WI38 (cell line): ENCODE measurements around the gene RGPD6.
"Not testable (repeated sequence)": the region's sequence is repeated elsewhere in the genome, so short reads cannot be mapped to it uniquely, and the experiment has no call there.

Experiments
- H3K4me3 ChIP-seq: 2 replicates; pipeline ENCODE4 v1.5.1; 2011; ENCODE audit warnings: low read depth, mild to moderate bottlenecking, control low read depth, low read length

The RGPD6 gene

GRCh38 chr2:110576763-110577416 lies at the start of gene RGPD6:
TSS of gene RGPD6 (minus strand) at chr2:110577222. CDS start at chr2:110577024, 198 bp downstream.
- not testable (repeated sequence) for H3K4me3 ChIP-seq

GRCh38 chr2:110619326-110619939 lies 42.4 kb upstream of the RGPD6 start:
- H3K4me3 ChIP-seq, result not testable (repeated sequence)

- H3K4me3 ChIP-seq, result not testable (repeated sequence)
Measured at GRCh38 chr2:110613927-110614326, 36.9 kb upstream of the RGPD6 start.

- H3K4me3 ChIP-seq, result not testable (repeated sequence)
Measured at GRCh38 chr2:110610613-110611250, 33.7 kb upstream of the RGPD6 start.

- not testable (repeated sequence) for H3K4me3 ChIP-seq
Measured at GRCh38 chr2:110609843-110610612, 33.0 kb upstream of the RGPD6 start.

- H3K4me3 ChIP-seq, result not testable (repeated sequence)
Measured at GRCh38 chr2:110608788-110609502, 31.9 kb upstream of the RGPD6 start.

- not testable (repeated sequence) for H3K4me3 ChIP-seq
Measured at GRCh38 chr2:110605057-110605456, 28.0 kb upstream of the RGPD6 start.

GRCh38 chr2:110603917-110604591 lies 27.0 kb upstream of the RGPD6 start:
- not testable (repeated sequence) for H3K4me3 ChIP-seq

- H3K4me3 ChIP-seq, result not testable (repeated sequence)
Measured at GRCh38 chr2:110602139-110602538, 25.1 kb upstream of the RGPD6 start.

- H3K4me3 ChIP-seq, result not testable (repeated sequence)
Measured at GRCh38 chr2:110591973-110592372, 15.0 kb upstream of the RGPD6 start.

- H3K4me3 ChIP-seq, result not testable (repeated sequence)
Measured at GRCh38 chr2:110589677-110590330, 12.8 kb upstream of the RGPD6 start.

- H3K4me3 ChIP-seq, result not testable (repeated sequence)
Measured at GRCh38 chr2:110588520-110588919, 11.5 kb upstream of the RGPD6 start.

- not testable (repeated sequence) for H3K4me3 ChIP-seq
Measured at GRCh38 chr2:110579216-110579965, 2.4 kb upstream of the RGPD6 start.

- H3K4me3 ChIP-seq, result not testable (repeated sequence)
Measured at GRCh38 chr2:110578429-110578828, 1.4 kb upstream of the RGPD6 start.

- not testable (repeated sequence) for H3K4me3 ChIP-seq
Measured at GRCh38 chr2:110499755-110500377, 77.2 kb downstream of the RGPD6 start.

GRCh38 chr2:110496027-110496426 lies 81.0 kb downstream of the RGPD6 start:
- H3K4me3 ChIP-seq, result not testable (repeated sequence)

GRCh38 chr2:110494488-110494887 lies 82.5 kb downstream of the RGPD6 start:
- H3K4me3 ChIP-seq, result not testable (repeated sequence)

GRCh38 chr2:110488991-110489390 lies 88.0 kb downstream of the RGPD6 start:
- H3K4me3 ChIP-seq, result not testable (repeated sequence)
